H9 (cell line): Measurements from ENCODE around the gene LRP5. TPM values are rescaled to one million over a fixed set of nuclear protein-coding genes. Genes with fewer than 3 reads are reported as not detected.

Experiments
- DNase-seq: peaks from one replicate; pipeline ENCODE4 v3.0.0-alpha.2; 2017
- H2AFZ ChIP-seq: one replicate; pipeline ENCODE4 v1.6.1; 2013; ENCODE audit warnings: mild to moderate bottlenecking, low read length, control low read depth, moderate library complexity
- H2AK5ac ChIP-seq: 2 replicates; pipeline ENCODE4 v1.6.1; 2013; ENCODE audit warnings: low read length, control low read depth, mixed read lengths; ENCODE audit not compliant: insufficient read length
- H2BK120ac ChIP-seq: one replicate; pipeline ENCODE4 v1.6.1; 2013; ENCODE audit warnings: low read depth, mild to moderate bottlenecking, low read length, control low read depth, inconsistent platforms; ENCODE audit not compliant: poor library complexity, severe bottlenecking
- H2BK12ac ChIP-seq: 2 replicates; pipeline ENCODE4 v1.6.1; 2013; ENCODE audit warnings: low read length, control low read depth, mixed read lengths, low read depth; ENCODE audit not compliant: insufficient read length
- H2BK15ac ChIP-seq: 2 replicates; pipeline ENCODE4 v1.6.1; 2013; ENCODE audit warnings: low read depth, low read length, control low read depth
- H2BK20ac ChIP-seq: one replicate; pipeline ENCODE4 v1.6.1; 2013; ENCODE audit warnings: low read depth, mild to moderate bottlenecking, low read length, control low read depth, inconsistent platforms; ENCODE audit not compliant: poor library complexity, severe bottlenecking
- H2BK5ac ChIP-seq: 2 replicates; pipeline ENCODE4 v1.6.1; 2013; ENCODE audit warnings: low read length, control low read depth, mixed read lengths; ENCODE audit not compliant: insufficient read length
- H3K14ac ChIP-seq: 2 replicates; pipeline ENCODE4 v1.6.1; 2013; ENCODE audit warnings: low read length, control low read depth; ENCODE audit not compliant: insufficient read depth
- H3K18ac ChIP-seq: 2 replicates; pipeline ENCODE4 v1.6.1; 2013; ENCODE audit warnings: low read depth, mild to moderate bottlenecking, mixed read lengths, low read length, control low read depth; ENCODE audit not compliant: insufficient read length
- H3K23ac ChIP-seq: 2 replicates; pipeline ENCODE4 v1.6.1; 2013; ENCODE audit warnings: low read length, control low read depth, mixed read lengths, low read depth; ENCODE audit not compliant: insufficient read length
- H3K23me2 ChIP-seq: 2 replicates; pipeline ENCODE4 v1.6.1; 2013; ENCODE audit warnings: low read depth, mild to moderate bottlenecking, mixed read lengths, low read length, control low read depth; ENCODE audit not compliant: insufficient read length, poor library complexity, severe bottlenecking
- H3K27ac ChIP-seq: 2 replicates; pipeline ENCODE4 v1.5.1; 2013; ENCODE audit warnings: low read length, control low read depth, mixed read lengths, low read depth; ENCODE audit not compliant: insufficient read length
- H3K27me3 ChIP-seq: 2 replicates; pipeline ENCODE4 v1.6.1; 2013; ENCODE audit warnings: low read length, control low read depth, inconsistent platforms; ENCODE audit not compliant: insufficient read depth
- H3K4ac ChIP-seq: 2 replicates; pipeline ENCODE4 v1.6.1; 2013; ENCODE audit warnings: low read depth, mild to moderate bottlenecking, control low read depth, inconsistent platforms, low read length, moderate library complexity
- H3K4me1 ChIP-seq: 2 replicates; pipeline ENCODE4 v1.6.1; 2013; ENCODE audit warnings: low read length, control low read depth, inconsistent platforms; ENCODE audit not compliant: insufficient read depth
- H3K4me2 ChIP-seq: 2 replicates; pipeline ENCODE4 v1.6.1; 2013; ENCODE audit warnings: low read length, control low read depth, mixed read lengths; ENCODE audit not compliant: insufficient read length, insufficient read depth
- H3K56ac ChIP-seq: 2 replicates; pipeline ENCODE4 v1.6.1; 2013; ENCODE audit warnings: low read depth, mild to moderate bottlenecking, mixed read lengths, low read length, control low read depth; ENCODE audit not compliant: insufficient read length
- H3K79me1 ChIP-seq: 2 replicates; pipeline ENCODE4 v1.6.1; 2013; ENCODE audit warnings: low read depth, mild to moderate bottlenecking, moderate library complexity, low read length, control low read depth, inconsistent platforms; ENCODE audit not compliant: insufficient read depth, poor library complexity, severe bottlenecking
- H3K79me2 ChIP-seq: 2 replicates; pipeline ENCODE4 v1.6.1; 2013; ENCODE audit warnings: low read length, control low read depth, inconsistent platforms; ENCODE audit not compliant: insufficient read depth
- H3K9ac ChIP-seq: 2 replicates; pipeline ENCODE4 v1.6.1; 2013; ENCODE audit warnings: low read length, control low read depth, mixed read lengths; ENCODE audit not compliant: insufficient read length; ENCODE audit errors: extremely low read depth
- H3K9me3 ChIP-seq: one replicate; pipeline ENCODE4 v1.6.1; 2013; ENCODE audit warnings: low read depth, low read length, inconsistent platforms; ENCODE audit not compliant: control insufficient read depth
- H3T11ph ChIP-seq: one replicate; pipeline ENCODE4 v1.6.1; 2013; ENCODE audit warnings: mild to moderate bottlenecking, low read length, control low read depth, inconsistent platforms
- H4K20me1 ChIP-seq: one replicate; pipeline ENCODE4 v1.6.1; 2013; ENCODE audit not compliant: control insufficient read depth, insufficient read length, insufficient read depth
- H4K5ac ChIP-seq: 2 replicates; pipeline ENCODE4 v1.6.1; 2013; ENCODE audit warnings: low read depth, mild to moderate bottlenecking, mixed read lengths, low read length, control low read depth; ENCODE audit not compliant: insufficient read length
- H4K8ac ChIP-seq: replicated peaks from 2 replicates; pipeline ENCODE4 v1.6.1; 2013; ENCODE audit warnings: low read length, control low read depth, mixed read lengths, low read depth; ENCODE audit not compliant: insufficient read length
- H4K91ac ChIP-seq: 2 replicates; pipeline ENCODE4 v1.6.1; 2013; ENCODE audit warnings: low read depth, mild to moderate bottlenecking, moderate library complexity, mixed read lengths, low read length, control low read depth; ENCODE audit not compliant: insufficient read length
- H3K27ac Mint-ChIP-seq, 3 experiments: 2 replicates in 2 of 3; 3 replicates in 1 of 3; pipeline ENCODE4 v1.8.0; 2020 to 2021; ENCODE audit warnings: mixed read lengths in 3 of 3, mild to moderate bottlenecking in 1 of 3, moderate library complexity in 1 of 3
- H3K27me3 Mint-ChIP-seq: 2 replicates; pipeline ENCODE4 v1.8.0; 2021; ENCODE audit warnings: low read depth, mild to moderate bottlenecking, moderate library complexity, mixed read lengths
- H3K36me3 Mint-ChIP-seq, 3 experiments: 2 replicates in 2 of 3; 3 replicates in 1 of 3; pipeline ENCODE4 v1.8.0; 2020 to 2021; ENCODE audit warnings: low read depth in 3 of 3, mixed read lengths in 3 of 3; ENCODE audit not compliant: insufficient read depth in 1 of 3
- H3K4me1 Mint-ChIP-seq, 2 experiments: 2 replicates each; pipeline ENCODE4 v1.8.0; 2020; ENCODE audit warnings: mixed read lengths in 2 of 2
- H3K4me3 Mint-ChIP-seq, 2 experiments: 2 replicates in 1 of 2; 3 replicates in 1 of 2; pipeline ENCODE4 v1.8.0; 2020 to 2021; ENCODE audit warnings: mild to moderate bottlenecking in 2 of 2, mixed read lengths in 2 of 2, moderate library complexity in 1 of 2
- H3K9me3 Mint-ChIP-seq, 2 experiments: 2 replicates in 1 of 2; 3 replicates in 1 of 2; pipeline ENCODE4 v1.8.0; 2020; ENCODE audit warnings: mild to moderate bottlenecking in 2 of 2, mixed read lengths in 2 of 2, moderate library complexity in 1 of 2
- CTCF ChIP-seq: fragments of 200-600 bp; sonication (generic); conservative IDR thresholded peaks from 3 replicates; pipeline ENCODE4 v1.8.0; 2021; ENCODE audit warnings: antibody characterized with exemption, mild to moderate bottlenecking
- WGBS: extraction: QIAGEN DNeasy Blood & Tissue Kit; methylation state at CpG from one replicate; pipeline ENCODE4 v1.1.7; 2013; ENCODE audit warnings: missing lambda C conversion rate, low lambda C conversion rate, mixed read lengths; ENCODE audit not compliant: insufficient read length; ENCODE audit errors: extremely low coverage; 5-methylcytosine and 5-hydroxymethylcytosine counted together
- total RNA-seq: library from RNA; stranded (reverse); gene quantifications from 2 replicates; pipeline ENCODE4 v1.2.1, GENCODE V29; 2021

The LRP5 gene
- total RNA-seq, 1 experiment from 2014 or later = 38.4 TPM

- Mint-ChIP-seq H3K4me3 (no peak overlapping the region), H3K36me3 (peaks cover 2 to 4% (median 3%) of the 10 kb centered on the region in 3 experiments; a peak in 4 of 7 replicates), H3K9me3 (no peaks in the 10 kb centered on the region), H3K4me1 (peaks cover 47 to 51% of the 10 kb centered on the region in 2 experiments), H3K27ac (peak overlapping the region in 2 of 3 experiments; percentile 84 to 91; a peak in 4 of 7 replicates), H3K27me3 (no peaks in the 10 kb centered on the region)
- H3K79me2 ChIP-seq = peaks cover 2% of the 10 kb centered on the region; the same call in 1 of the 2 replicates
- no peak overlapping the region for H3T11ph ChIP-seq
- H3K14ac ChIP-seq = no peak overlapping the region
- no peak overlapping the region for H3K56ac ChIP-seq
- WGBS = no CpG with 5 or more reads among the region's 11 CpGs
- no peak overlapping the region for H2BK5ac ChIP-seq
- H3K18ac ChIP-seq = no peak overlapping the region
- no peak overlapping the region for H4K8ac ChIP-seq
- no peak overlapping the region for H3K27ac ChIP-seq
- H4K5ac ChIP-seq = no peak overlapping the region
- H3K4me1 ChIP-seq = peaks cover 2% of the 10 kb centered on the region; the same call in 1 of the 2 replicates
- no peak overlapping the region for H2BK15ac ChIP-seq
- H2BK120ac ChIP-seq = no peak overlapping the region
- H2BK12ac ChIP-seq = no peak overlapping the region
- H3K4me2 ChIP-seq = no peak overlapping the region
- no peaks in the 10 kb centered on the region for H3K27me3 ChIP-seq
- no peaks in the 10 kb centered on the region for H3K79me1 ChIP-seq
- H4K20me1 ChIP-seq = no peaks in the 10 kb centered on the region
- H2BK20ac ChIP-seq = no peak overlapping the region
- no peak overlapping the region for H2AFZ ChIP-seq
- no peak overlapping the region for H3K4ac ChIP-seq
- no peak overlapping the region for H4K91ac ChIP-seq
- no peaks in the 10 kb centered on the region for H3K23me2 ChIP-seq
- no peak for DNase-seq
- no peak overlapping the region for H3K9ac ChIP-seq
- no peak overlapping the region for H3K23ac ChIP-seq
- no peaks in the 10 kb centered on the region for H3K9me3 ChIP-seq
- no peak for TF ChIP-seq CTCF
- no peak overlapping the region for H2AK5ac ChIP-seq
Observed at GRCh38 chr11:68338051-68338780, 25.8 kb downstream of the LRP5 start.
